NCI-H526 treated with DMSO at 0.1 percent for 48 hours (cell line): Measurements from ENCODE around the gene TNFSF12.
A peak's percentile ranks its signal among the peaks of the same experiment; 100 is the strongest.
"Not testable (repeated sequence)": the region's sequence is repeated elsewhere in the genome, so short reads cannot be mapped to it uniquely, and the experiment has no call there.

ENCODE experiments used
- DNase-seq: peaks from one replicate; lab custom pipeline; 2025; lab: John Stamatoyannopoulos, UW

The TNFSF12 gene

DNA sequence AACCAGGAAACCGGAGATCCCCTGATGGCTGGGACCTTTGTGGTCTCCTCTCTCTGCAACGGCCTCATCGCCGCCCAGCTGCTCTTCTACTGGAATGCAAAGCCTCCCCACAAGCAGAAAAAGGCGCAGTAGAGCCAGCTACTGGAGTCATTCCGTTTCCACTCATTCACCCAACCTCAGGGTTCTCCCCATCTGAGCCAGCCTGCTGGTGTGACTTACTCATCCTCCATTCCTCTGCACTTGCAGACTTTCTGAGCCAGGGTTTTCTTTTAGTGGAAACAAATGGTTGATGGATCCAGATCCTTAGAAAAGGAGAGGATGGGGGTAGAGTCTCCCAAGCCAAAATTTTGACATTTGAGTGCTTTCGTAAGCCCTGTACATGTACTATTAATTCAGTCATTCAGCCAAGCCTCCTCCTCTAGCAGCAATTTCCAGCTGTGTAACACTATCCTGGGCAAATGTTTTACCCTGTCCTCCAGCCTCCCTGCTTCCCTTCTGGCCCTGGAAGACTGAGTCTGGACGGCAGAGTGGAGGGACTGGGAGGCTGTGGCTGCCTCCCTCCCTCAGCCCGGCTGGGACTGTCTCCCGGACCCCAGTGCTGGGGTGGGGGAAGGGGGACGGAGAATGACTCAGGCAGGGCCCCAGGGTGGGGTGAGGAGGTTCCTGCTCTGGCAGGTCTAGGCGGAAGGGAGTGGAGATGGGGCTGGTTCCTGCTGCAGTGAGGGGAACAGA, 38.7 kb downstream of the TNFSF12 start:
- no peak for DNase-seq

DNA sequence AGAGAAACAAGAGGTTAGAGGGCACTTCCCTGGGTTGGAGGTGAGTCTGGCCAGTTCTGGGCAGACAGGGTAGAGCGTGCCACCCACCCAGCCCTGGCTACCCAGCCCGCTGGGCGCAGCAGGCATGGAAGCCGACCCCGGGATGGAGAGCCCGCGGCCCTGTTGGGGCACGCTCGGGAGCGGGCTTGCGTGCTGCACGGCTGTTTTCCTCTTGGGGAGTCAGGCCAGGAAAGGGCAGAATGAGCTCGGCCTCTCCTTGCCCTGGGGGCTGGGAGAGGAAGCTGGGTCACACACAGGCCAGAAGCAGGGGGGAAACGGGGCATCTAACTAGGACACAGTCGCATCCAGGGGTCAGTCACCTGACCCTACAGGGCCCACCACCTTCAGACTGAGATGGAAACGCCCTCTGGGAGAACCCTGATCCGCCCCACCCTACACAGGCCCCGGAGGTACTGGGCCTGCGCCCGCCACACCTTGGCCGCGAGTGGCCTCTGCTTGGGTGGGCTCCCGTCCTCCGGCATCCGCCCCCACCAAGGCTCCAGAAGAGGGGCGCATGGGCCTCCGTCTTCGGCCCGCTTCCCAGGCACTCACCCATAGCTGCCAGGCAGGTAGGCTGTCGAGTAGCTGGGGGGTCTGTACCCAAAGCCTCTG, 39.8 kb downstream of the TNFSF12 start:
- no peak for DNase-seq

DNA sequence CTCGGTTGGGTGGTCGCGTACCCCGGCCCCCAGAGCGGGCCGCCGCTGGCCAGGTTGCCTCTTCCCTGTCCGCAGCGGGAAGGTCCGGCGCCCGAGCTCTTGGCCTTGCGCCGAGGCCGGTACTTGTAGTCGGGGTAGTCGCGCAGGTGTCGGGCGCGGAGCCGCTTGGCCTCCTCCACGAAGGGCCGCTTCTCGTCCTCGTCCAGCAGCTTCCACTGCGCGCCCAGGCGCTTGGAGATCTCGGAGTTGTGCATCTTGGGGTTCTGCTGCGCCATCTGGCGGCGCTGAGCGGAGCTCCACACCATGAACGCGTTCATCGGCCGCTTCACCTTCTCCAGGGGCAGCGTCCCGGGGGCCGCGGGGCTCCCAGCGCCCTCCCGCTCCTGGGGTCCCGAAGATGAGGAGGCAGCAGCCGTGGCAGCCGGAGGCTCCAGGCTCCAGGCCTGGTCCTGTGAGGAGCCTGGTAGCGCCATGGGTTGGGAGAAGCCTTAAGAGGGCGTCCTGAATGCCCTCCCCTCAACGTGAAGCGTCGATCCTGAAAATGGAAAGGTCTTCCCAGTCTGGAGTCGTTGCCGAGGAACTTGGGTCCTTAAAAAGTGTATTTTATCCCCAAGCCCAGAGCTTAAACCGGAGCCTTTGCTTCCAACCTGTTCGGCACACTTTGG, 40.5 kb downstream of the TNFSF12 start:
- peak; percentile 28 for DNase-seq

DNA sequence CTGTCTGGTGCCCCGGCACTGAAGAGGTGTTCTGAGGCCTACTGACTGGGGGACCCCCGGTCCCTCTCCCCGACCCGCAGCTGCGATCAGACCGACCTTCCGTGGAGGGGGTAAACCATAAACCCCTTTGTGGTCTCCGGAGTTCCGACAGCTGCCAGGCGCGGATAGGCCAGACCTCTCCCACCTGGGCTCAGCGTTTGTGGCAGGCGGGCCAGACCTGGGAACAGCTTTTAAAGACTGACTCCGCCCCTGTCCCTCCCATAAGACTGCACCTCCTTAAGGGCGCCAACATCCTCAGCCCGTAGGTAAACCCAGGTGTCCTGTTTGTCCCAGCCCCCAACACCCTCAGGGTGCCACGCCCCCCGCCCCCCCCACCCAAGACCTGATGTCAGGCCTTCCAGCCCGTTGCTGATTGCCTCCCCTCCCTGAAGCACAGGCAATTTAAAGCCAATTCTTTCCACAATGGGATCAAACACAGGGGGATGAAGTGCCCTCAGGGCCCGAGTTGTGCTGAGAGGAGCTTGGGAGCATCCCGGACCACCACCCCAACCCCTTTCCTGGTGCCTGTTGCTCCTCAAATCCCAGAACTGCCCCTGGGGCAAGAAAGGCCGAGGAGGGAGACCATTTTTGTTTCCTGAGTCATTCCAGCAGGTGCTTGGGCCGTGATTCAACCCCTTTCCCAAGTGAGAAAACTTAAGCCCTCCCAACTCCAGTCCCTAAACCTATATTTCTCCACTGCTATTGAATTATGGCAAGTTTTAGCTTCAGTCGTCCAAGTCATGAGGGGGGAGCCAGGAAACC, 41.2 kb downstream of the TNFSF12 start, which contains the start of gene SOX15:
Gene SOX15, minus strand, starts transcription at position 204 of the 801 bp plus-strand sequence. CDS start 418 bp downstream, outside the sequence.
- DNase-seq = no peak

DNA sequence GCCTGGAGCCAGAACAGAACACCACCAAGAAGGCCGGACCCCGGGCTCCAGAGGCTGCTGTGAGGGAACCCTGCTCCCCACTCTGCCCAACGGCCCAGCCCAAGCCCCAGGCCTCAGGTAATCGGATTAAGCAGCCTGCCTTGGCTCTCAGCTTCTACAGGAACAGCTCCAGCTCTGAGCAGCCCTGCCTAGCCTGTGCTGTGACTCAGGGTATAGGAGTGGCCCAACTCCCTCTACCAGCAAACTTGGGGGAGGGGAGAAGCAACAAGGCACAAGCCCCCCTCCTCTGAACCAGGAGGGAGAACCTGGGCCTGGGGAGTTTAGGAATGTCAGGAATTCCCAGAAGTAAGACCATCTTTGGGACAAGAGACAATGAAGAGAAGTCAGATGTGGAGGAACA, 41.9 kb downstream of the TNFSF12 start:
- no peak for DNase-seq

DNA sequence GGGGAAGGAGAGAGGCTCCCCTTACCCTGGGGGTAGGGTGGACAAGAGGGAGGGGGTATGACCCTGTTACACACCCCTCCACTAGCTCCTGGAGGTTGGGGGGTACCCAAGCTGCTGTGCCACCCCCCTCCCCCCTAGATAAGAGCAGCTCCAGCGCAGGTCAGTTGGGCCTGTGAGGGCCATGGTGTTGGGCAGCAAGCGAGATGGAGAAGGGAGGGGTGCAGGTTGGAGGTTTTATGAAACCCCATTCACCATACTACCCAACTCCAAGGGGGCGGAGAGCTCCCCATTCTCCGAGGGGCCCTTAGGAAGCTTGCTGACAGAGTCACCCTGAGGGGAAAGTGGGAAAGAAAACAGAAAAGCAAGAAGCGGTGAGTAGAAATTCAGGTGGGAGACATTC, 42.7 kb downstream of the TNFSF12 start:
- no peak for DNase-seq

DNA sequence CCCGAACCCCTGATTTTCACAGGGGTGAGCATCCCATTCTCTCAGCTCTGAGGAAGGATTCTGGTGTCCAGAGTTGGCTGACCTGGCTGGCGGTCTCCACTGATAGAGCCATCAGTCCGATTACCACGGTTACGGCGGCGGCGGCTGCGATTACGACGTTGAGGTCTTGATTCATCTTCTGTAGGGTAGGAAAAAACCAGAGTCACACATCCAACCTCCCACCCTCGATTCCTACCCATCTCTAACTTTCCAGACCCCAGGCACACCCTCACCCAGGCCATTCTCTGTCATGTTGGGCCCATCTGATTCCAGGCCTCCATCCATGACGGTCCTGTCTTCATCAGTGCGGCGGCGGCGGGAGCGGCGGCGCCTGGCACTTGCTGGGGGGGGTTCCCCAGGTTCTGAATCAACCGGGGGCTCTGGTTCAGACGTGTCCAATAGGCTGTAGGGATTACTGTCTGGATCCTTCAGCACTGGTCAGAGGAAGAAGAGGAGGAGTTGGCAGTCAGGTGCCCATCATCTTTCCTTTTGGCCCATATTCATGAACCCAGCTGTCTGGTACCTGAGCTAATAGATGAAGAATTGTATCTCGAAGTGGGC, 43.7 kb downstream of the TNFSF12 start:
- no peak for DNase-seq

DNA sequence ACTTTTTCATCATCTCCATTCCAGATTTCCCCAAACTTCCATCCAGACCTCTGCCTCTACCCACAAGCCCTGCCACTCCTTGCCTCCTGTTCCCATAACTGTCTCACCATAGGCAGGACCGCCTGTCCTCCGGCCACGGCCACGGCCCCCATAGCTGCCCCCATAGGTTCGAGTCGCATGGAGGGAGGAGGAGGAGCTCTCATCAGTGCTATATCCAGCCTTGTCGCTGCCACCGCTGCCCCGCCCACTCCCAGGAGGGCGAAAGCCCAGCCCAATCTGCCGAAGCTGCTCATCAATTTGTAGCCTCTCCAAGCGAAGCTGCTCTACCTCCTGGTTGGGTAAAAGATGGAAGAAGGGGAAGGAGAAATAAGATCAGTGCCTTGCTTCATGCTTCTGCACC, 44.4 kb downstream of the TNFSF12 start:
- DNase-seq = no peak

DNA sequence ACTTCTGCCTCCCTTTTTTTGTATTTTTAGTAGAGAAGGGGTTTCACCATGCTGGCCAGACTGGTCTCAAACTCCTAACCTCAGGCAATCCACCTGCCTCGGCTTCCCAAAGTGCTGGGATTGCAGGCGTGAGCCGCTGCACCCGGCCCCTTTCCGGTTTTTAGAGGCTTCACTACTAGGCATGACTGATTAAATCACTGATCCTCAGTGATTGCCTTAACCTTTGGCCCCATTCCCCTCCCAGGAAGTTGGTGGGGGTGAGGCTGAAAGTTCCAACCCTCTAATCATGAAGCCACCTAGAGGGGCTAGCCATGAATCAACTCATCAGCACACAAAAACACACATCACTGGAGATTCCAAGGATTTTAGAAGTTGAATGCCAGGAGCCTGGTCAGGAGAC, 48.7 kb downstream of the TNFSF12 start:
- DNase-seq = not testable (repeated sequence)

DNA sequence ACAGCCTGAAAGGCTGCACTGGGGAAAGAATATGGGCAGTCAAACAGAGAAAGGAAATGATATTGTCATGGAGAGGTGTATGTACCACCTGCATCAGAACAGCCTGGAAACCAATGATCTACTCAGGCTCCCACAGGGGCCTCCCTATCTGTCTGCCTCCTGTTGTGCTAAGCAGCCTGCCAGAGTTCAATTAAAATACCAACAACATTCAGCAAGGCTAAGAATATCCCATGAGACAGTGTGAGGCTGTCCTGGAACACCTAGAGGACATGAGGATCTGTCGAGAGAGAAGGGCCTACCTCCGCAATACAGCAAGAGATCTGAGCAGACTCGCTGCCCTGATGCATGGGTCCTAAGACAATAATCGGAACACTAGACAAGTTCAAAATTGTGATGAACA, 57.4 kb downstream of the TNFSF12 start:
- no peak for DNase-seq
